GM10847 (cell line): ENCODE data around the gene SAFB.

Experiments used
- POLR2A ChIP-seq: IDR thresholded peaks from 2 replicates; pipeline ENCODE4 v1.6.1; 2011; ENCODE audit not compliant: insufficient read length; ENCODE audit errors: extremely low read depth

Gene SAFB

DNA sequence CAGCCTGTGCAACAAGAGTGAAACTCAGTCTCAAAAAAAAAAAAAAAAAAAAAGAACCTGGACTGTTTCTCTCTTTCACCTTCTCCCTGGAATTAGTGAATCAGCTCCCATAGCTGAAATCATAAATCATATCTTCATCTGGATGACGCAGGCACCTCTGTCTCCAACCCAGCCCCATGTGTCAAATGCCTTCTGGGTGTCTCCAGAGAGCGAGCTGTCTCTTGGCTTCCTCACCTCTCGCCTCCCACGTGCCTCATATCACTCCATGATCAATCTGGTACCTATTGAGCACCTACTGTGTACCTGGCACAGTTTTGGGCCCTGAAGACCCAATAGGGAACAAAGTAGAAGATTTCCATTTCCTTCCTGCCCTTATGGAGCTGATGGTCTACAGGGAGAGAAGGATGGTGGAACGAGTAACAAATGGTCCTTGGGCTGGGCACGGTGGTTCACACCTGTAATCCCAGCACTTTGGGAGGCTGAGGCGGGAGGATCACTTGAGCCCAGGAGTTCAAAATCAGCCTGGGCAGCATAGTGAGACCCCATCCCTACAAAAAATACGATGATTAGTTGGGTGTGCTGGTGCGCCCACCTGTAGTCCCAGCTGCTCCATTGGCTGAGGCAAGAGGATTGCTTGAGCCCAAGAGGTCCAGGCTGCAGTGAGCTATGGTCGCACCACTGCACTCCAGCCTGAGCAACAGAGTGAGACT, 60.4 kb downstream of the SAFB start:
- no peak for TF ChIP-seq POLR2A

- no peak for TF ChIP-seq POLR2A
Observed at GRCh38 chr19:5684694-5685430, 62.0 kb downstream of the SAFB start.

- no peak for TF ChIP-seq POLR2A
Observed at GRCh38 chr19:5686326-5686646, 63.4 kb downstream of the SAFB start.

GRCh38 chr19:5686647-5687359, 63.9 kb downstream of the SAFB start:
- TF ChIP-seq POLR2A, result no peak

GRCh38 chr19:5687360-5688198, 64.7 kb downstream of the SAFB start:
- TF ChIP-seq POLR2A, result no peak

- TF ChIP-seq POLR2A, result peak; percentile 98
Observed at GRCh38 chr19:5690125-5690954, 67.5 kb downstream of the SAFB start, which contains the start of gene RPL36. TSS of gene RPL36 (plus strand) at chr19:5690295. CDS start at chr19:5690508, 213 bp downstream.

- peak; percentile 21 for TF ChIP-seq POLR2A
Observed at GRCh38 chr19:5690955-5691821, 68.3 kb downstream of the SAFB start.

- peak; percentile 11 for TF ChIP-seq POLR2A
Observed at GRCh38 chr19:5691822-5692722, 69.2 kb downstream of the SAFB start.

- TF ChIP-seq POLR2A, result no peak
Observed at GRCh38 chr19:5692723-5693194, 69.9 kb downstream of the SAFB start.

- no peak for TF ChIP-seq POLR2A
Observed at GRCh38 chr19:5693195-5694166, 70.6 kb downstream of the SAFB start.

DNA sequence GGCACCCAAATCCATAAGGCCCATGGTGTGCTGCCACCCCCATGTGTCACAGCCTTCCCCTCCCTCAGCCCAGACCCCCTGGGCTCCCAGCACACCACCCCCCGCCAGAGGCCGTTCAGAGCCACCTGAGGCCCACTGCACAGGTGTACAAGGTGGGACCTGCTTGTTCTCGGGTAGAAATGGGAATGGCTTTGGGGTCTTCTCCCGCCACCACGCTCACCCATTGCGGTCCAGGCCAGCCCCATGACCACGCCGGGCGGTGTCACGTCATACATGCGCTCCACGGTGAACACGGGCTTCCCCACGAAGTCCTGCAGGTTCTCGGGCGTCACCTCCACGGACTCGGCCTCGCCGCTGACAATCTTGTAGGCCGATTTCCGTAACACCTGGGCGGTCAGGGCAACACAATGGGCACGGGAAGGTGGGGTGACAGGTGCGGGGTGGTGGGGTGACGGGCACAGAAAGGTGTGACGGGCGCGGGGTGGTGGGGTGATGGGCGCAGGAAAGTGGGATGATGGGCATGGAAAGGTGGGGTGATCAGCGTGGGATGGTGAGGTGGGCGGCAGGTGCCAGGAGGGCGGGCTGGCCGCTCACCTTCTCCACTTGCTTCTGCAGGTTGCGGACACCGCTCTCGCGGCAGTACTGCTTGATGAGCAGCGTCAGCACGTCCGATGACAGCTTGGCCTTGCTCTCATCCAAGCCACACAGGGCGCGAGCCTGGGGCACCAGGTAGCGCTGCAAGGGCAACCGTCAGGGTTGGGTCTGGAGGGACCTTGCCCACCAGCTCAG, 71.5 kb downstream of the SAFB start:
- TF ChIP-seq POLR2A, result no peak
